Measurements from ENCODE around the gene FZD10.
A peak's percentile ranks its signal among the peaks of the same experiment; 100 is the strongest.

FZD10 gene, protein sequence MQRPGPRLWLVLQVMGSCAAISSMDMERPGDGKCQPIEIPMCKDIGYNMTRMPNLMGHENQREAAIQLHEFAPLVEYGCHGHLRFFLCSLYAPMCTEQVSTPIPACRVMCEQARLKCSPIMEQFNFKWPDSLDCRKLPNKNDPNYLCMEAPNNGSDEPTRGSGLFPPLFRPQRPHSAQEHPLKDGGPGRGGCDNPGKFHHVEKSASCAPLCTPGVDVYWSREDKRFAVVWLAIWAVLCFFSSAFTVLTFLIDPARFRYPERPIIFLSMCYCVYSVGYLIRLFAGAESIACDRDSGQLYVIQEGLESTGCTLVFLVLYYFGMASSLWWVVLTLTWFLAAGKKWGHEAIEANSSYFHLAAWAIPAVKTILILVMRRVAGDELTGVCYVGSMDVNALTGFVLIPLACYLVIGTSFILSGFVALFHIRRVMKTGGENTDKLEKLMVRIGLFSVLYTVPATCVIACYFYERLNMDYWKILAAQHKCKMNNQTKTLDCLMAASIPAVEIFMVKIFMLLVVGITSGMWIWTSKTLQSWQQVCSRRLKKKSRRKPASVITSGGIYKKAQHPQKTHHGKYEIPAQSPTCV

DNA sequence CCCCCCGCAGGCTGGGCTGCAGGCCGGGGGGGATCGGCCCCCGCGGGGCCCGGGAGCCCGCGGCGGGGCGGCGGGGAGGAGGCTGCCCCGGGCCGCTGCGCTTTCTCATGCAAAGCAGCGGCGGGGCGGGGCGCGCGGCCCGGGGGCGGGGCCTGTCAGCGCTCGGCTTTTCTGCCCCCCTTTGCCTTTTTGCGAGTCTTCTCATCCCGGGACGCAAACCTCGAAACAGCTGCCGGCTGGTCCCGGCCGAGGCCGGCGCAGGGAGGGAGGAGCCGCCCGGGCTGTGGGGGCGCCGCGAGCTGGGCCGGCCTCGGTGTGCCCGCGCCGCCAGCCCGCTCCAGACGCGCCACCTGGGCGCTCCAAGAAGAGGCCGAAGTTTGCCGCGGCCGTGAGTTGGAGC lies at the start of gene FZD10:
Gene FZD10, plus strand, starts transcription at position 198 of the 400 bp plus-strand sequence. CDS start 479 bp downstream, outside the sequence.
- Mint-ChIP-seq H3K36me3 (no peaks in the 10 kb centered on the region), H3K9me3 (no peaks in the 10 kb centered on the region), H3K4me3 (peak within 1 kb of the TSS; percentile 68), H3K27me3 (peaks cover 24% of the 10 kb centered on the region), H3K27ac (no peak within 1 kb of the TSS), H3K4me1 (peaks cover 7% of the 10 kb centered on the region)

- no peaks in the 10 kb centered on the region for H3K9me3 Mint-ChIP-seq
- H3K27ac Mint-ChIP-seq: no peak overlapping the region
- peaks cover 7% of the 10 kb centered on the region for H3K27me3 Mint-ChIP-seq
- H3K36me3 Mint-ChIP-seq: peaks cover 1% of the 10 kb centered on the region
- H3K4me3 Mint-ChIP-seq: no peak overlapping the region
- H3K4me1 Mint-ChIP-seq: no peaks in the 10 kb centered on the region
These were observed 47.3 kb upstream of the FZD10 start for GRCh38 chr12:130114952-130115351.

GRCh38 chr12:130115646-130116045 lies 46.6 kb upstream of the FZD10 start:
- peaks cover 1% of the 10 kb centered on the region for H3K36me3 Mint-ChIP-seq
- no peak overlapping the region for H3K4me3 Mint-ChIP-seq
- H3K4me1 Mint-ChIP-seq: no peaks in the 10 kb centered on the region
- H3K27ac Mint-ChIP-seq: no peak overlapping the region
- peaks cover 7% of the 10 kb centered on the region for H3K27me3 Mint-ChIP-seq
- no peaks in the 10 kb centered on the region for H3K9me3 Mint-ChIP-seq

DNA sequence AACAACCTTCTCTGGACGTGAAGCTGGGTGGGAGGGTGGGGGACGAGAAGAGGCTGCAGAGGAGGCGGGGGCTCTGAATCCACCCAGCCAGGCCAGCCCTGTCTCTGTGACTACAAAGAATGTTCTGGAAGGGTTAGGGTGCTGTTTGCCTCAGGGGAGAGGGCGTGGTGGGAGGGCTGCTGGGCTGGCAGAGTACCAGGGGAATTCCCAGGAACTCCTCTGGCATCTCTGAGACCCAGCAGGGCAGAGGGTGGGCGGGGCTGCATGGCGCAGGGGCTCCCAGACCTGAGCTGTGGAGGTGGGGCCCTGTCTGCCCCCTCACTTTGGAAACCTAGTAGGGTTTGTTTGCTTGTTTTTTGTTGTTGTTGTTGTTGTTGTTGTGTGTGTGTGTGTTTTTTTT lies 45.5 kb upstream of the FZD10 start:
- no peaks in the 10 kb centered on the region for H3K9me3 Mint-ChIP-seq
- H3K27ac Mint-ChIP-seq: no peak overlapping the region
- H3K4me1 Mint-ChIP-seq: no peaks in the 10 kb centered on the region
- H3K4me3 Mint-ChIP-seq: no peak overlapping the region
- peaks cover 7% of the 10 kb centered on the region for H3K27me3 Mint-ChIP-seq
- H3K36me3 Mint-ChIP-seq: peaks cover 1% of the 10 kb centered on the region

- Mint-ChIP-seq H3K27me3 (peaks cover 6% of the 10 kb centered on the region), H3K9me3 (no peaks in the 10 kb centered on the region), H3K4me1 (no peaks in the 10 kb centered on the region), H3K4me3 (no peak overlapping the region), H3K27ac (no peak overlapping the region), H3K36me3 (peaks cover 1% of the 10 kb centered on the region)
These were observed 45.0 kb upstream of the FZD10 start for GRCh38 chr12:130117233-130117632.

GRCh38 chr12:130117701-130118100 lies 44.6 kb upstream of the FZD10 start:
- H3K36me3 Mint-ChIP-seq: peaks cover 1% of the 10 kb centered on the region
- no peaks in the 10 kb centered on the region for H3K4me1 Mint-ChIP-seq
- no peak overlapping the region for H3K27ac Mint-ChIP-seq
- H3K27me3 Mint-ChIP-seq: peaks cover 6% of the 10 kb centered on the region
- no peak overlapping the region for H3K4me3 Mint-ChIP-seq
- H3K9me3 Mint-ChIP-seq: no peaks in the 10 kb centered on the region

DNA sequence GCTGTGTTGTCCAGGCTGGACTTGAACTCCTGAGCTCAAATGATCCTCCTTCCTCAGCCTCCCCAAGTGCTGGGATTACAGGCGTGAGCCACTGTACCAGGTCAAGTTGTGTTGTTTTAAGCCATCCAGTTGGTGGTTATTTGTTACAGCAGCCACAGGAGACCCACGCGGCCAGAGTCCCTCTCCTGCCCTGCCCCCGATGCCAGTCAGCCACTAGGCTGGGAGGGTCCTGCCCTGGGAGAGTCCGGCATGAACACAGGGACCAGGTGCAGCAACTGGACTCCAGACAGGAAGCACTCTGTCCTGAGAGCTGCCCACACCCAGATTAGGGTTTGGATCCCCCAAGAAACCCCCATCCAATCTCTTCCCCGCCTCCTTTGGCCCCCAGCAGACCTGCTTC lies 44.1 kb upstream of the FZD10 start:
- Mint-ChIP-seq H3K4me1 (no peaks in the 10 kb centered on the region), H3K36me3 (peaks cover 1% of the 10 kb centered on the region), H3K27ac (no peak overlapping the region), H3K27me3 (peaks cover 6% of the 10 kb centered on the region), H3K4me3 (no peak overlapping the region), H3K9me3 (no peaks in the 10 kb centered on the region)

GRCh38 chr12:130119241-130119861 lies 42.9 kb upstream of the FZD10 start:
- H3K4me3 Mint-ChIP-seq: no peak overlapping the region
- no peaks in the 10 kb centered on the region for H3K4me1 Mint-ChIP-seq
- H3K27ac Mint-ChIP-seq: no peak overlapping the region
- H3K36me3 Mint-ChIP-seq: peaks cover 1% of the 10 kb centered on the region
- H3K9me3 Mint-ChIP-seq: no peaks in the 10 kb centered on the region
- H3K27me3 Mint-ChIP-seq: peaks cover 6% of the 10 kb centered on the region

DNA sequence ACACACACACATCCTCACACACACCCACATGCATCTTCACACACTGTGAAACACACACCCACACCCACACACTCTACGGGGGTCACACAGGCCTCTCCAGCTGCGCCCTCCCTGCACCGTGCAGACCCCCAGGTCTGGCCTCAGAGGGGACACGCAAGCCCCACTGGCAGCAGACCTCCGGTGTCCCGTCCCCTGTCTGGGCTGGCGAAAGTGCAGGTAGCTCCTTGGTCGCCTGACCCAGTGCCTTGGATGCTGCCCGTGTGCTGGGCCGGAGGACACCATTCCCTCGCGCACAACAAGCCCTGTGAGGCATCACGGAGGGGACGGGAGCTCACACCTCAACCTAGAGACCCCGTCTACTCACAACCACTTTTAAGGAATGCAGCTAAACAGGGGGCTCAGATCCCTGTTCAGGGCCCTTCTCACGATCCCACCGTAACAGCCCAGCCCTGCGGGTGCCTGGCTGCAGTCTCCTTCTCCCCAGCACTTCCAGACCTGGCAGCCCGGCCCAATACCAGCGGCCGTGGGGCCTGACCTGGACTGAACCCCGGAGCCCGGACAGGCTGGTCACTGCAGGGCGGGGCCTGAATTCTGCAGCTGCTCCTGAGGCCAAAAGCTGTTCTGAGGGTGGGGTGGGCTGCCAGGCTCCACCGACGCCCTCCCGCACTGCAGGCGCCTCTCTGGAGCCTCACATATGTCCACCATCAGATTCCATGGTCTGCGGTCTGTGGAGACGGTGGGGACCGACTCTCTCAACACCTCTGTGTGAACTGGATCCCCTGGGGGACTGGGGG lies 42.1 kb upstream of the FZD10 start:
- Mint-ChIP-seq H3K36me3 (peaks cover 1% of the 10 kb centered on the region), H3K9me3 (no peaks in the 10 kb centered on the region), H3K4me1 (no peaks in the 10 kb centered on the region), H3K27me3 (peaks cover 6% of the 10 kb centered on the region), H3K4me3 (no peak overlapping the region), H3K27ac (no peak overlapping the region)

GRCh38 chr12:130121226-130122000 lies 40.9 kb upstream of the FZD10 start:
- Mint-ChIP-seq H3K27ac (no peak overlapping the region), H3K9me3 (no peaks in the 10 kb centered on the region), H3K27me3 (peaks cover 6% of the 10 kb centered on the region), H3K4me1 (no peaks in the 10 kb centered on the region), H3K4me3 (no peak overlapping the region), H3K36me3 (peaks cover 1% of the 10 kb centered on the region)

GRCh38 chr12:130122356-130122755 lies 39.9 kb upstream of the FZD10 start:
- H3K4me3 Mint-ChIP-seq: no peak overlapping the region
- peaks cover 6% of the 10 kb centered on the region for H3K27me3 Mint-ChIP-seq
- no peak overlapping the region for H3K27ac Mint-ChIP-seq
- no peaks in the 10 kb centered on the region for H3K9me3 Mint-ChIP-seq
- no peaks in the 10 kb centered on the region for H3K4me1 Mint-ChIP-seq
- H3K36me3 Mint-ChIP-seq: peaks cover 1% of the 10 kb centered on the region

DNA sequence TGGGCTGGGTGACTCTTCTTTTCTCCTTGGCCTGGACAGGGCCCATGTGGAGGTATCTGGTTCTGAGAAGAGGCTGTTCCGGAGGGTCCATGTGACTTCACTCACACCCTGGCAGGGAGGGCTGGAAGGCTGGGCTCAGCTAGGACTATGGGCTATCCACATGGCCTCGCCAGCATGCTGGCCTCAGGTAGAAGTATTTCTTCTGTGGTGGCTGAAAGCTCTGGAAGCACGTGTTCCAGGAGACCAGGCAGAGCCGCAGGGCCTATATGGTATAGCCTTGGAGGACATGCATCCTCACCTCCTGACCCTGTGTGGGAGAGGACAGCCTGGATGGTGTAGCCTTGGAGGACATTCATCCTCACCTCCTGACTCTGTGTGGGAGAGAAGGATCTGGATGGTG lies 38.2 kb upstream of the FZD10 start:
- no peak overlapping the region for H3K4me3 Mint-ChIP-seq
- peaks cover 1% of the 10 kb centered on the region for H3K36me3 Mint-ChIP-seq
- H3K9me3 Mint-ChIP-seq: no peaks in the 10 kb centered on the region
- peaks cover 6% of the 10 kb centered on the region for H3K27me3 Mint-ChIP-seq
- no peaks in the 10 kb centered on the region for H3K4me1 Mint-ChIP-seq
- no peak overlapping the region for H3K27ac Mint-ChIP-seq

GRCh38 chr12:130124605-130125244 lies 37.5 kb upstream of the FZD10 start:
- Mint-ChIP-seq H3K9me3 (no peaks in the 10 kb centered on the region), H3K36me3 (peaks cover under 1% of the 10 kb centered on the region), H3K27me3 (peaks cover 5% of the 10 kb centered on the region), H3K4me3 (no peak overlapping the region), H3K4me1 (no peaks in the 10 kb centered on the region), H3K27ac (no peak overlapping the region)

DNA sequence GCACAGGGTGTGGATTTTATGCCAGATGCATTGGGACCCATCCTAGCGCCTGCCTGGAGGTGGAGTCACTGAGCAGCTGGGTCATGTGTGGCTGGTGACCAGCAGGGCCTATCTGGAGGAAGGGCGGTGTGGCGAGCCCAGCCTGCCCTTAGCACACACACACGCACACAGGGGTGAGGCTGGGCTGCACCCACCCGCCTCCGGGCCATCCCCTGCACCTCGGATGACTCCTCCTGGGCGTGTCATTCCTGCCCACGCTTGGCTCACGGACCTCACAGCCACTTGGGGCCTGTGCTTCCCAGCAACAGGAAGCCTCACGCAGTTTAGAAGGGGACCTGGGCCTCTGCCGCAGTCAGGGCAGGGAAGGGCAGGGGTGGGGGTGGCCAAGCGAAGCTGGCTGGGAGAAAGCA lies 36.2 kb upstream of the FZD10 start:
- H3K9me3 Mint-ChIP-seq: no peaks in the 10 kb centered on the region
- no peak overlapping the region for H3K4me3 Mint-ChIP-seq
- H3K27ac Mint-ChIP-seq: no peak overlapping the region
- H3K36me3 Mint-ChIP-seq: no peaks in the 10 kb centered on the region
- no peaks in the 10 kb centered on the region for H3K27me3 Mint-ChIP-seq
- no peaks in the 10 kb centered on the region for H3K4me1 Mint-ChIP-seq

GRCh38 chr12:130127532-130127911 lies 34.7 kb upstream of the FZD10 start:
- Mint-ChIP-seq H3K27ac (no peak overlapping the region), H3K27me3 (no peaks in the 10 kb centered on the region), H3K4me1 (no peaks in the 10 kb centered on the region), H3K4me3 (no peak overlapping the region), H3K36me3 (no peaks in the 10 kb centered on the region), H3K9me3 (no peaks in the 10 kb centered on the region)

Measured in activated naive CD4-positive, alpha-beta T cell treated with anti-CD3 and anti-CD28 coated beads, Interleukin-2, amount 50 U/mL, for 24 hours (primary cell).